HepG2 (cell line): Measurements from ENCODE around the gene PKMYT1. TPM values are rescaled to one million over a fixed set of nuclear protein-coding genes. Genes with fewer than 3 reads are reported as not detected.

ENCODE experiments used
- CENPBD1 ChIP-seq: sonication (generic); formaldehyde crosslinking; IDR thresholded peaks from 2 replicates; pipeline ENCODE4 v1.8.0; 2022; ENCODE audit warnings: missing genetic modification reagents, low read depth, mild to moderate bottlenecking, borderline replicate concordance
- DBP ChIP-seq: sonication (generic); formaldehyde crosslinking; IDR thresholded peaks from 2 replicates; pipeline ENCODE4 v1.4.0; 2020; ENCODE audit warnings: missing genetic modification reagents; ENCODE audit errors: not compliant biosample characterization
- ESRRA ChIP-seq: sonication (generic); formaldehyde crosslinking; IDR thresholded peaks from 2 replicates; pipeline ENCODE4 v1.5.1; 2020; ENCODE audit warnings: mild to moderate bottlenecking, low read depth, missing genetic modification reagents
- HNRNPL ChIP-seq: fragments of 200-400 bp; formaldehyde crosslinking; IDR thresholded peaks from 2 replicates; pipeline ENCODE4 v1.6.1; 2017; ENCODE audit warnings: mild to moderate bottlenecking, low read depth, low read length
- NFKB2 ChIP-seq: sonication (generic); formaldehyde crosslinking; IDR thresholded peaks from 2 replicates; pipeline ENCODE4 v1.4.0; 2020; ENCODE audit warnings: missing genetic modification reagents, borderline replicate concordance
- POLR2AphosphoS5 ChIP-seq: IDR thresholded peaks from 2 replicates; pipeline ENCODE4 v1.6.1; 2012; ENCODE audit warnings: low read depth, low read length
- POLR2G ChIP-seq: fragments of 200-400 bp; formaldehyde crosslinking; IDR thresholded peaks from 2 replicates; pipeline ENCODE4 v1.6.1; 2018; ENCODE audit warnings: mild to moderate bottlenecking, low read depth, low read length, moderate library complexity
- RORA ChIP-seq: sonication (generic); formaldehyde crosslinking; IDR thresholded peaks from 2 replicates; pipeline ENCODE4 v1.5.0; 2020; ENCODE audit warnings: mild to moderate bottlenecking, missing genetic modification reagents, moderate library complexity
- SMAD1 ChIP-seq: sonication (generic); formaldehyde crosslinking; IDR thresholded peaks from 2 replicates; pipeline ENCODE4 v1.4.0; 2020; ENCODE audit warnings: missing genetic modification reagents, low read depth, mild to moderate bottlenecking, borderline replicate concordance
- YY1 ChIP-seq: IDR thresholded peaks from 2 replicates; pipeline ENCODE4 v1.6.1; 2011; ENCODE audit warnings: low read length, low read depth, moderate library complexity, mild to moderate bottlenecking; ENCODE audit not compliant: insufficient read depth, insufficient replicate concordance
- ZHX2 ChIP-seq, 2 experiments: sonication (generic) in 1 of 2; formaldehyde crosslinking in 1 of 2; IDR thresholded peaks; 2 replicates each; pipeline versions ENCODE4 v1.6.1 to v1.9.0; 2014 to 2022; ENCODE audit warnings: antibody characterized with exemption in 1 of 2, borderline replicate concordance in 1 of 2, inconsistent platforms in 1 of 2, low read depth in 1 of 2, missing genetic modification reagents in 1 of 2
- ZNF552 ChIP-seq: sonication (generic); formaldehyde crosslinking; IDR thresholded peaks from 2 replicates; pipeline ENCODE4 v1.9.0; 2022; ENCODE audit warnings: missing genetic modification reagents, mild to moderate bottlenecking, borderline replicate concordance
- ZNF646 ChIP-seq: sonication (generic); formaldehyde crosslinking; IDR thresholded peaks from 2 replicates; pipeline ENCODE4 v1.9.0; 2021; ENCODE audit warnings: mild to moderate bottlenecking, missing genetic modification reagents
- polyA plus RNA-seq, 8 experiments: library from polyadenylated mRNA; depleted of rRNA in 3 of 8; stranded (reverse) in 7 of 8; unstranded in 1 of 8; fragments of >200 nt; fragmentation: Illumina TruSeq in 4 of 8; extraction: Trizol in 4 of 8; gene quantifications; 2 replicates each; pipeline versions ENCODE4 v1.2.1 to v1.2.3, GENCODE V29; 2011 to 2016; ENCODE audit warnings: low read depth in 4 of 8, missing spikeins in 1 of 8, mixed read lengths in 1 of 8; ENCODE audit not compliant: insufficient read depth in 1 of 8
- total RNA-seq, 5 experiments: library from RNA; depleted of rRNA; stranded (reverse); fragments of >200 nt; fragmentation: Illumina TruSeq; extraction: Trizol; gene quantifications; 2 replicates each; pipeline ENCODE4 v1.2.3, GENCODE V29; 2016; ENCODE audit warnings: low read depth in 1 of 5

Gene PKMYT1
- total and polyA plus RNA-seq, 2 of the 13 experiments (the other 11 are each of a cell fraction or from before 2014, with no cell fraction given): 7.0 to 27.8 TPM

- TF ChIP-seq ZHX2 (IDR thresholded peaks at IDR 0.05; ENCODE audit: low read depth) (no peak), ZHX2 (CRISPR knock-in tag; IDR thresholded peaks at IDR 0.05; ENCODE audit: borderline replicate concordance) (no peak), HNRNPL (0 out of 2 replicates have a peak, but pooled peaks have one; percentile 4), NFKB2 (CRISPR knock-in tag) (no peak), SMAD1 (CRISPR knock-in tag) (no peak), ZNF552 (CRISPR knock-in tag) (no peak), ZNF646 (CRISPR knock-in tag) (no peak), ESRRA (CRISPR knock-in tag) (no peak), YY1 (no peak), CENPBD1 (CRISPR knock-in tag) (no peak), DBP (CRISPR knock-in tag) (no peak), RORA (no peak), POLR2G (0 out of 2 replicates have a peak, but pooled peaks have one; percentile 22), POLR2AphosphoS5 (peak; percentile 15; the same call in 1 of the 2 replicates)
Measured at GRCh38 chr16:2971985-2972784, 8.1 kb downstream of the PKMYT1 start (continued).
